Raji (cell line): ENCODE data around the gene SHOC2.

ENCODE experiments used
- POLR2A ChIP-seq: IDR thresholded peaks from 2 replicates; pipeline ENCODE4 v1.6.1; 2011; ENCODE audit warnings: low read depth, low read length, control low read depth; ENCODE audit not compliant: insufficient read depth

The SHOC2 gene

GRCh38 chr10:110892602-110893288, 26.7 kb upstream of the SHOC2 start:
- TF ChIP-seq POLR2A: no peak

GRCh38 chr10:110893559-110894179, 25.7 kb upstream of the SHOC2 start:
- TF ChIP-seq POLR2A: no peak

- TF ChIP-seq POLR2A: no peak
Measured at GRCh38 chr10:110897184-110897583, 22.2 kb upstream of the SHOC2 start.

GRCh38 chr10:110898391-110898790, 21.0 kb upstream of the SHOC2 start:
- TF ChIP-seq POLR2A: no peak

GRCh38 chr10:110900983-110901382, 18.4 kb upstream of the SHOC2 start:
- no peak for TF ChIP-seq POLR2A

- TF ChIP-seq POLR2A: no peak
Measured at GRCh38 chr10:110901954-110902819, 17.2 kb upstream of the SHOC2 start.

- no peak for TF ChIP-seq POLR2A
Measured at GRCh38 chr10:110903280-110904278, 15.8 kb upstream of the SHOC2 start.

GRCh38 chr10:110910138-110910537, 9.3 kb upstream of the SHOC2 start:
- no peak for TF ChIP-seq POLR2A

GRCh38 chr10:110912374-110912773, 7.0 kb upstream of the SHOC2 start:
- TF ChIP-seq POLR2A: no peak

- no peak for TF ChIP-seq POLR2A
Measured at GRCh38 chr10:110914431-110914830, 5.0 kb upstream of the SHOC2 start.

GRCh38 chr10:110915035-110915434, 4.4 kb upstream of the SHOC2 start:
- no peak for TF ChIP-seq POLR2A

GRCh38 chr10:110916554-110917346, 2.7 kb upstream of the SHOC2 start:
- TF ChIP-seq POLR2A: no peak

GRCh38 chr10:110918269-110918642, 1.1 kb upstream of the SHOC2 start:
- TF ChIP-seq POLR2A: no peak
